ENCODE measurements around the gene SCRT2. TPM values are rescaled to one million over a fixed set of nuclear protein-coding genes. Genes with fewer than 3 reads are reported as not detected.

The SCRT2 gene
- total and polyA plus RNA-seq, 9 of the 15 experiments (the other 6 are each of a cell fraction or from before 2014, with no cell fraction given), result 0.04 to 0.75 (median 0.13) TPM; not detected in 2

- TF ChIP-seq HNRNPL (IDR thresholded peaks at IDR 0.05; ENCODE audit: low read depth, low read length) (no peak), CHCHD3 (CRISPR knock-in tag; IDR thresholded peaks at IDR 0.05) (no peak), MGA (IDR thresholded peaks at IDR 0.05) (no peak), BCLAF1 (IDR thresholded peaks at IDR 0.05; ENCODE audit: borderline replicate concordance in 1 of 2, control insufficient read depth in 1 of 2, low read depth in 2 of 2, low read length in 1 of 2) (no peak), E2F4 (CRISPR knock-in tag; IDR thresholded peaks at IDR 0.05; ENCODE audit: low read depth) (no peak), E2F8 (IDR thresholded peaks at IDR 0.05; ENCODE audit: low read depth, partially characterized antibody) (no peak), BHLHE40 (IDR thresholded peaks at IDR 0.05; ENCODE audit: low read length) (no peak)
Measured at GRCh38 chr20:667351-668034, 8.1 kb downstream of the SCRT2 start (continued).

Measured in K562 (cell line).